IMR-90 (cell line): ENCODE results near the gene MCL1. TPM values are rescaled to one million over a fixed set of nuclear protein-coding genes. Genes with fewer than 3 reads are reported as not detected.

Source experiments
- ATAC-seq: fragments of 200-7000 bp; cut with Tn5 transposase; 2 replicates; pipeline ENCODE4 v1.9.1; 2020; ENCODE audit warnings: low read depth, mild to moderate bottlenecking, moderate library complexity
- BruUV-seq: library from RNA; stranded (reverse); fragments of 400-500 nt; replicated peaks from 2 replicates; lab custom pipeline; 2021; lab: Mats Ljungman, UMichigan
- CTCF ChIA-PET: fragments of 300-600 bp; formaldehyde crosslinking; extraction: SDS; loops from one replicate; lab custom pipeline; 2021; ENCODE audit warnings: antibody characterized with exemption; lab: Yijun Ruan, JAX
- POLR2A ChIA-PET: fragments of 300-600 bp; sonication (Branson Sonifier 250); formaldehyde crosslinking; loops from one replicate; lab custom pipeline; 2022; ENCODE audit warnings: antibody characterized with exemption; ENCODE audit not compliant: unreplicated experiment; lab: Charles Lee
- DNase-seq: peaks from one replicate; pipeline ENCODE4 v3.0.0; 2013
- H2AFZ ChIP-seq: replicated peaks from 2 replicates; pipeline ENCODE3; 2013; ENCODE audit warnings: low read length, mild to moderate bottlenecking; ENCODE audit not compliant: poor library complexity
- H2AK5ac ChIP-seq: 2 replicates; pipeline ENCODE4 v1.6.1; 2013; ENCODE audit warnings: low read depth, low read length, inconsistent platforms
- H2AK9ac ChIP-seq: replicated peaks from 2 replicates; pipeline ENCODE3; 2013; ENCODE audit warnings: mild to moderate bottlenecking, low read depth, low read length, moderate library complexity; ENCODE audit not compliant: poor library complexity
- H2BK120ac ChIP-seq: 2 replicates; pipeline ENCODE4 v1.6.1; 2013; ENCODE audit warnings: low read depth, low read length, inconsistent platforms
- H2BK15ac ChIP-seq: 3 replicates; pipeline ENCODE4 v1.6.1; 2013; ENCODE audit warnings: low read depth, low read length, inconsistent platforms
- H2BK20ac ChIP-seq: 2 replicates; pipeline ENCODE4 v1.6.1; 2013; ENCODE audit warnings: low read depth, mild to moderate bottlenecking, inconsistent platforms, low read length, moderate library complexity
- H2BK5ac ChIP-seq: 2 replicates; pipeline ENCODE4 v1.6.1; 2013; ENCODE audit warnings: mild to moderate bottlenecking, low read depth, low read length, inconsistent platforms; ENCODE audit not compliant: poor library complexity, severe bottlenecking
- H3K14ac ChIP-seq: replicated peaks from 2 replicates; pipeline ENCODE4 v1.6.1; 2013; ENCODE audit warnings: low read depth, low read length, inconsistent platforms
- H3K18ac ChIP-seq: 2 replicates; pipeline ENCODE4 v1.6.1; 2013; ENCODE audit warnings: low read depth, low read length, control low read depth
- H3K23ac ChIP-seq: 2 replicates; pipeline ENCODE4 v1.6.1; 2013; ENCODE audit warnings: low read depth, low read length, inconsistent platforms
- H3K27ac ChIP-seq: 2 replicates; pipeline ENCODE4 v1.5.1; 2013; ENCODE audit warnings: mild to moderate bottlenecking, control low read depth, low read length; ENCODE audit not compliant: insufficient read depth
- H3K27me3 ChIP-seq: 2 replicates; pipeline ENCODE4 v1.6.1; 2013; ENCODE audit warnings: low read length; ENCODE audit not compliant: control insufficient read depth, insufficient read depth
- H3K36me3 ChIP-seq: 2 replicates; pipeline ENCODE4 v1.6.1; 2013; ENCODE audit warnings: low read length, mixed read lengths; ENCODE audit not compliant: control insufficient read depth, insufficient read depth
- H3K4ac ChIP-seq: 2 replicates; pipeline ENCODE4 v1.6.1; 2013; ENCODE audit warnings: low read depth, low read length, inconsistent platforms
- H3K4me1 ChIP-seq: 2 replicates; pipeline ENCODE4 v1.6.1; 2013; ENCODE audit warnings: low read length, mixed read lengths; ENCODE audit not compliant: control insufficient read depth, insufficient read depth
- H3K4me2 ChIP-seq: 2 replicates; pipeline ENCODE4 v1.6.1; 2013; ENCODE audit warnings: low read depth, mild to moderate bottlenecking, control low read depth, low read length, moderate library complexity
- H3K4me3 ChIP-seq: 2 replicates; pipeline ENCODE4 v1.5.1; 2013; ENCODE audit warnings: low read depth, mild to moderate bottlenecking, control low read depth, low read length, moderate library complexity; ENCODE audit not compliant: insufficient read depth
- H3K56ac ChIP-seq: 2 replicates; pipeline ENCODE4 v1.6.1; 2013; ENCODE audit warnings: low read length, inconsistent platforms; ENCODE audit not compliant: insufficient read depth; ENCODE audit errors: extremely low read depth
- H3K79me1 ChIP-seq, 2 experiments: 2 replicates each; pipeline ENCODE4 v1.6.1; 2013; ENCODE audit warnings: low read length in 2 of 2, inconsistent platforms in 1 of 2, low read depth in 1 of 2
- H3K9ac ChIP-seq: 2 replicates; pipeline ENCODE4 v1.6.1; 2013; ENCODE audit warnings: low read depth, low read length, control low read depth
- H3K9me1 ChIP-seq: 2 replicates; pipeline ENCODE4 v1.6.1; 2013; ENCODE audit warnings: low read length, inconsistent platforms; ENCODE audit not compliant: insufficient read depth
- H3K9me3 ChIP-seq: 2 replicates; pipeline ENCODE4 v1.6.1; 2013; ENCODE audit warnings: low read length; ENCODE audit not compliant: control insufficient read depth, insufficient read depth
- H4K20me1 ChIP-seq: 2 replicates; pipeline ENCODE4 v1.6.1; 2013; ENCODE audit warnings: low read length, inconsistent platforms; ENCODE audit not compliant: insufficient read depth
- H4K5ac ChIP-seq: 2 replicates; pipeline ENCODE4 v1.6.1; 2013; ENCODE audit warnings: mild to moderate bottlenecking, low read depth, low read length, control low read depth
- H4K8ac ChIP-seq, 2 experiments: 2 replicates each; pipeline ENCODE4 v1.6.1; 2013; ENCODE audit warnings: low read depth in 2 of 2, low read length in 2 of 2, control low read depth in 1 of 2, inconsistent platforms in 1 of 2
- H4K91ac ChIP-seq: 2 replicates; pipeline ENCODE4 v1.6.1; 2013; ENCODE audit warnings: low read depth, low read length, inconsistent platforms; ENCODE audit not compliant: insufficient read depth
- BHLHE40 ChIP-seq: fragments of 150-350 bp; IDR thresholded peaks from 2 replicates; pipeline ENCODE4 v1.6.1; 2016; ENCODE audit warnings: mild to moderate bottlenecking, low read depth, low read length
- CHD1 ChIP-seq: IDR thresholded peaks from 2 replicates; pipeline ENCODE4 v1.6.1; 2012; ENCODE audit warnings: low read depth, low read length, improper control_type of control experiment
- FOS ChIP-seq: fragments of 150-350 bp; IDR thresholded peaks from 2 replicates; pipeline ENCODE4 v1.6.1; 2016; ENCODE audit warnings: low read depth, low read length
- MXI1 ChIP-seq: IDR thresholded peaks from 2 replicates; pipeline ENCODE4 v1.6.1; 2012; ENCODE audit warnings: low read depth, mild to moderate bottlenecking, low read length, moderate library complexity, borderline replicate concordance
- POLR2A ChIP-seq: IDR thresholded peaks from 2 replicates; pipeline ENCODE4 v1.6.1; 2012; ENCODE audit warnings: mild to moderate bottlenecking, low read depth, low read length
- RFX5 ChIP-seq: IDR thresholded peaks from 2 replicates; pipeline ENCODE4 v1.8.0; 2012; ENCODE audit warnings: low read depth, mild to moderate bottlenecking, low read length, moderate library complexity
- SMC3 ChIP-seq: fragments of 150-350 bp; IDR thresholded peaks from 2 replicates; pipeline ENCODE4 v1.6.1; 2016; ENCODE audit warnings: low read depth, mild to moderate bottlenecking, antibody characterized with exemption, low read length, moderate library complexity
- WGBS, 2 experiments: methylation state at CpG; one replicate each; pipeline versions ENCODE4 v1.1.5 to v1.1.7; 2013; ENCODE audit warnings: missing lambda C conversion rate in 2 of 2; ENCODE audit not compliant: insufficient read length in 1 of 2; ENCODE audit errors: extremely low coverage in 2 of 2; 5-methylcytosine and 5-hydroxymethylcytosine counted together
- dilution Hi-C: fragments of 300-500 bp; cut with HindIII; formaldehyde crosslinking; loops from one replicate; pipeline ENCODE4 v1.14.3; 2018; ENCODE audit warnings: low sequenced_read_pairs; ENCODE audit not compliant: unreplicated experiment
- in situ Hi-C: fragments of 300-500 bp; cut with MboI; formaldehyde crosslinking; loops from 3 replicates; pipeline ENCODE4 v1.14.3; 2019; ENCODE audit warnings: low sequenced_read_pairs, inconsistent platforms, mixed read lengths
- intact Hi-C: fragments of 100-400 bp; cut with micrococcal nuclease; formaldehyde crosslinking; loops from 2 replicates; pipeline ENCODE4 v1.10.0; 2022
- polyA plus RNA-seq, 3 experiments: library from polyadenylated mRNA; depleted of rRNA; stranded (reverse); fragments of >200 nt; gene quantifications; 2 replicates each; pipeline ENCODE4 v1.2.3, GENCODE V29; 2012; ENCODE audit warnings: low replicate concordance in 1 of 3
- total RNA-seq: library from RNA; depleted of rRNA; stranded (reverse); fragments of >200 nt; gene quantifications from 2 replicates; pipeline ENCODE4 v1.2.3, GENCODE V29; 2012

Gene MCL1
- total and polyA plus RNA-seq, 2 of the 4 experiments (the other 2 are of a cell fraction): 79.5 to 142 TPM

DNA sequence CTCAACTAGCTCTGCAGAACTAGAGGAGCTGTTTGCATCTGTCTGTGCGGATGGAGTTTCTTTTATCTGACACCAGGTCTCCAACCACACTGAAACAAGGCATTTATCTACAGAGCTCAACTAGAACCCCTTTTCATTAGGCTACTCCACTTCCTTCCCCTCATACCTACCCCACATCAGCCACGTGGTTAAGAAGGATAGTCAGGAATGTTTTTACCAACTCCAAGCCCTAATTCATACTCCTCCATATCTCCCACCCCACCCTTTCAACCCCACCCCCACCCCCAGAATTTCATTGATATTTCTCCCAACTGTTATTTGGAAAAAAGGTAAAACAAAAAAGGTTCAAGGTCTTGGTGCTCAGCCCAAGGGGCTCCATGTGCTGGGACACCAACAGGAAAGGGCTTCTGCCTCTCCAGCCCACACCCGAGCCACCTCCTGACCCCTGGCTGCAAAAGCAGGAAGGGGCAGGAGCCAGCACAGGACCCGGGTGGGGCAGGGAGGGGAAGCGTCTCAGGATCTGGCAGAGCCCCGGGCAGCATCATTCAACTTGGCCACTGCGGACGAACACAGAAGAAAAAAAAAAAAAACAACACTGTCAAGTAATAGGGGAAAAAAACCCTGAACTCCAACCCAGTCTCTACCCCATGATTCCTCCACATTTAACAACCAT, 43.0 kb upstream of the MCL1 start:
- CTCF ChIA-PET: interaction anchor here (0.6 to 1.6 kb wide), 3 partner anchors 10 to 61 kb away, joined by 3 to 5 read pairs (median 5); no protein-coding TSS in a partner anchor
- BruUV-seq: no TSS peak

More for the DNA sequence above, 43.0 kb upstream of the MCL1 start:
- H3K18ac ChIP-seq: no peak overlapping the region
- intact Hi-C loops: no loop called here
- no peak overlapping the region for H3K23ac ChIP-seq
- in situ Hi-C loops: no loop called here
- 75% methylated on average over 2 of the region's 8 CpGs; no CpG with 5 or more reads in 1 of the 2 experiments for WGBS, 2 experiments
- no peak overlapping the region for H3K56ac ChIP-seq
- H3K36me3 ChIP-seq: peaks cover 25% of the 10 kb centered on the region
- H3K79me1 ChIP-seq: peaks cover 21 to 44% of the 10 kb centered on the region in 2 experiments
- H3K4me1 ChIP-seq: peaks cover 10% of the 10 kb centered on the region
- no peak overlapping the region for H3K14ac ChIP-seq
- no peak for ATAC-seq
- TF ChIP-seq RFX5 (no peak), MXI1 (no peak), SMC3 (no peak), FOS (no peak), CHD1 (no peak), BHLHE40 (no peak), POLR2A (no peak)
- H3K27me3 ChIP-seq: no peaks in the 10 kb centered on the region
- H4K91ac ChIP-seq: no peak overlapping the region
- no peak overlapping the region for H2BK15ac ChIP-seq
- dilution Hi-C loops: no loop called here
- H3K4me3 ChIP-seq: no peak overlapping the region
- H3K4me2 ChIP-seq: no peak overlapping the region
- H2AK9ac ChIP-seq: no peak overlapping the region
- no peak overlapping the region for H2BK5ac ChIP-seq
- H2BK120ac ChIP-seq: no peak overlapping the region
- no peak overlapping the region for H2AK5ac ChIP-seq
- no peak overlapping the region for H3K4ac ChIP-seq
- H4K5ac ChIP-seq: no peak overlapping the region
- no peaks in the 10 kb centered on the region for H4K20me1 ChIP-seq
- POLR2A ChIA-PET: interaction anchor here (1.2 kb wide), 1 partner anchor 43 kb away, joined by 3 read pairs; the partner anchor contains the start of gene MCL1
- H3K9me3 ChIP-seq: no peaks in the 10 kb centered on the region
- no peak overlapping the region for H3K9ac ChIP-seq
- H3K9me1 ChIP-seq: no peaks in the 10 kb centered on the region
- H4K8ac ChIP-seq: no peak overlapping the region
- H2BK20ac ChIP-seq: no peak overlapping the region
- no peak for DNase-seq
- H2AFZ ChIP-seq: no peak overlapping the region
- H3K27ac ChIP-seq: no peak overlapping the region
